Coronary artery (tissue), 2 donors: ENCODE data around the gene PLS3.
A peak's percentile ranks its signal among the peaks of the same experiment; 100 is the strongest.

Source experiments
- DNase-seq: peaks from one replicate; pipeline ENCODE4 v3.0.0-alpha.2; 2017; ENCODE audit warnings: low spot score
- H3K27ac ChIP-seq, 2 donors: fragments of 200-600 bp; sonication (generic); one replicate each; pipeline ENCODE4 v1.5.1; 2016 to 2019
- H3K4me3 ChIP-seq: fragments of 200-600 bp; sonication (generic); 2 replicates; pipeline ENCODE4 v1.5.1; 2016; ENCODE audit warnings: mild to moderate bottlenecking, moderate library complexity
- CTCF ChIP-seq: fragments of 200-600 bp; sonication (generic); IDR thresholded peaks from one replicate; pipeline ENCODE4 v1.5.1; 2019; ENCODE audit warnings: antibody characterized with exemption

Gene PLS3

DNA sequence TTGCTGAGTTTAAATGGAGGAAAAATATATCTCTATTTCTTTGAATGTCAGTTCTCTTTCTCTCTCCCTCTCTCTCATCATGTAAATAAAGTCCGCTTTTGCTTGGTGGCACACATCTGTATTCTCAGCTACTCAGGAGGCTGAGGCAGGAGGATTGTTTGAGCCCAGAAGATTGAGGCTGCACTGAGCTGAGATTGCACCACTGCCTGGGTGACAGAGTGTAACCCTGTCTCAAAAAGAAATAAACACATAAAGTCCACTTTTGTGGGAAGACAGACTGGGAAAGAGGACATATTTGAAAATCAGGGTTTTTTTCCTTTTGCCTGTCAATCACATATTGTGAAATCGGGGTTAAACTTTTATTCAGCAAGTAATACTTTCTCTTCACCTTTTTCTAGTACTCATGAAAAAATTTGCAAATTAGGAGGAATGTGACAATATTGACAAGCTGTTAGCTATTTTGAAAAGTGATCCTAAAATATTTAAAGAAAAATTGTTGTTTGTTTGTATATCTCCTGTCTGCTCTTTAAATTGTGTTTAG lies 42.6 kb downstream of the PLS3 start:
- DNase-seq: no peak
- no peak for TF ChIP-seq CTCF
- Histone ChIP-seq H3K27ac (peak overlapping the region; percentile 46 to 62), H3K4me3 (no peak overlapping the region)

DNA sequence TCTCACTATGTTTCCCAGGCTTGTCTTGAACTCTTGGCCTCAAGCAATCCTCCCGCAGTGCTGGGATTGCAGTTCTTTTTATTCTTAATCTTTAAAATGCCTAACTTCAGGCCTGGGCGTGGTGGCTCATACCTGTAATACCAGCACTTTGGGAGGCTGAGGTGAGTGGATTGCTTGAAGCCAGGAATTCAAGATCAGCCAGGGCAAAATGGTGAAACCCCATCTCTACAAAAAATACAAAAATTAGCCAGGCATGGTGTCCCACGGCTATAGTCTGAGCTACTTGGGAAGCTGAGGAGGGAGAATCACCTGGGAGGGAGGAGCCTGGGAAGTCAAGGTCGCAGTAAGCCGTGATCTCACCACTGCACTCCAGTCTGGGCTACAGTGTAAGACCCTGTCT lies 45.9 kb downstream of the PLS3 start:
- TF ChIP-seq CTCF: no peak
- peak overlapping the region; percentile 27 to 47 for H3K27ac ChIP-seq
- no peak for DNase-seq
- no peak overlapping the region for H3K4me3 ChIP-seq

DNA sequence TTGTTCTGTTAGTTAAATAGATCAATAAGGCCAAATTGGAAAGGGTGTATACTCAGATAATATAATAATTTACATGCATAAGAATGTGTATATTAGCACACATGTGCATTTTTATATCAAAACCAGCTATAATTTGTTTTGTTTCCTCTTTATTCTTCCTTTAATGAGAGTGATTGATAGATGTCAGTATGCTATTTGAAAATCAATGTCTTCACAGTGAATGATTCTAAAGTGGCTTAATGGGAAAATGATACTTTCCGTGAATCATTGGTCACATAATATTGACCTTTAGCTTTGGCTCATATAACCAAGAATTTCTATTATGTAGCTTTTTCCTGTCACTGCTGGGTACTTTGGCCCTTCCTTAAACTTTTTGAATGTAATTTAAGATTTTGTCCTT lies 48.6 kb downstream of the PLS3 start:
- no peak overlapping the region for H3K4me3 ChIP-seq
- H3K27ac ChIP-seq: peak overlapping the region; percentile 17 to 34
- DNase-seq: no peak
- TF ChIP-seq CTCF: no peak

- no peak for TF ChIP-seq CTCF
- H3K4me3 ChIP-seq: no peak overlapping the region
- no peak for DNase-seq
- peak overlapping the region; percentile 61 to 84 for H3K27ac ChIP-seq
Measured at GRCh38 chrX:115616943-115617563, 56.1 kb downstream of the PLS3 start.

DNA sequence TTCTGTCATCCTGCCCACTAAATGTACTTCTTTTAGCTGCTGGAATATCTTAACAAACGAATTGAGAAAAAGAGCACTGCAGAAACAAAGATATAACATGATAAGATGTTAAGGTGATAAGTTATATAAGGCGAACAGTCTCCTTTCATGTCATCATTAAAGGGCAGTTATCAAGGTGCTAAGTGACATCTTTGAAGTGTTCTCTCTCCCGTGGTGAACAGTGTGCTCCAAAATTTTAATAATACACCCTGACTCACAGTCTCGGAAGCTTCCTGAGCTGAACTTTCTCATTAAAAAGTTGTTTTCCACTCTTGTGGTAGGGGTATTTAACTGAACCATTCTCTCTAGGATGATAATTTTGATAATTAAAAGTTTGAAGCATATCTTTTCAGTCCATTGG lies 61.6 kb downstream of the PLS3 start:
- no peak for DNase-seq
- Histone ChIP-seq H3K27ac (peak overlapping the region; percentile 65 to 77), H3K4me3 (no peak overlapping the region)
- TF ChIP-seq CTCF: no peak

- no peak overlapping the region for H3K4me3 ChIP-seq
- no peak for DNase-seq
- H3K27ac ChIP-seq: peak overlapping the region; percentile 47 to 75
- no peak for TF ChIP-seq CTCF
Measured at GRCh38 chrX:115624916-115625315, 63.9 kb downstream of the PLS3 start.

DNA sequence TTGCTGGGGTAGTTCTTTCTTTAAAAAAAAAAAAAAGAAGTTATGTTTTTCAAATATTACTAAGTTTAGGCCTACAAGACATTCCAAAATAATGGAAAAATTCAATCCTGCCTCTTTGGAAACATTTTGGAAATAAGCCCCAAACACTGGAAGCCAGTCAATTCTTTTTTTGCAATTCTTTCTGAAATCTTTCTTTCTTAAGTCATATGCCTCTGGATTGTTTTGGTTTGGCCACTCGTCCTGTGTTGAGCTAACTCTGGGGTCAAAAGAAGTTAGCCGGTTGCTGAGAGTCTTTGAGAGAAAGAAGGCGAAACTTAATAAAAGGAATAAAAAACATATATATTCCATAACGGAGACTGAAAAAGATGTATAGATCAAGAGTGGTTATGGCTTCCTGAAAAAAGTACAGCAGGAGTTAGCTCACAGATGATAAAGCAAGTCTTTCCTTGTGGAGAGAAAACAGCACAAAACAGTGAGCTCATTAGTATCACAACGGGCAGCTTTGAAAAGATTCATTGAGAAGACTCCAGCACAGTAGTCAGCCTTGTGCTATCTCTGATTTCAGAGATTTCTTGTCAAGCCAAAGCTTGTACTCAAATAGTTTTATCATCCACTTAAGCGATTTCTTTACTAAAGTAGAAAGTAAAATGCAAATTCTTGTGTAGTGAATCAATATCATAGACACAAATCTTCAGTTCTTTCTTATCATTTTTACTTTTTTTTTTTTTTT lies 64.8 kb downstream of the PLS3 start:
- DNase-seq: no peak
- Histone ChIP-seq H3K4me3 (no peak overlapping the region), H3K27ac (peak overlapping the region; percentile 47 to 75)
- no peak for TF ChIP-seq CTCF
